Activated CD8-positive, alpha-beta memory T cell treated with anti-CD3 and anti-CD28 coated beads, Interleukin-2, amount 50 U/mL, for 1 hour (primary cell): ENCODE results near the gene CCRL2.
"Not testable (repeated sequence)": the region's sequence is repeated elsewhere in the genome, so short reads cannot be mapped to it uniquely, and the experiment has no call there.

Experiments used
- DNase-seq: peaks from one replicate; pipeline ENCODE4 v3.0.0-alpha.2; 2020; ENCODE audit errors: extremely low read depth

CCRL2 gene

DNA sequence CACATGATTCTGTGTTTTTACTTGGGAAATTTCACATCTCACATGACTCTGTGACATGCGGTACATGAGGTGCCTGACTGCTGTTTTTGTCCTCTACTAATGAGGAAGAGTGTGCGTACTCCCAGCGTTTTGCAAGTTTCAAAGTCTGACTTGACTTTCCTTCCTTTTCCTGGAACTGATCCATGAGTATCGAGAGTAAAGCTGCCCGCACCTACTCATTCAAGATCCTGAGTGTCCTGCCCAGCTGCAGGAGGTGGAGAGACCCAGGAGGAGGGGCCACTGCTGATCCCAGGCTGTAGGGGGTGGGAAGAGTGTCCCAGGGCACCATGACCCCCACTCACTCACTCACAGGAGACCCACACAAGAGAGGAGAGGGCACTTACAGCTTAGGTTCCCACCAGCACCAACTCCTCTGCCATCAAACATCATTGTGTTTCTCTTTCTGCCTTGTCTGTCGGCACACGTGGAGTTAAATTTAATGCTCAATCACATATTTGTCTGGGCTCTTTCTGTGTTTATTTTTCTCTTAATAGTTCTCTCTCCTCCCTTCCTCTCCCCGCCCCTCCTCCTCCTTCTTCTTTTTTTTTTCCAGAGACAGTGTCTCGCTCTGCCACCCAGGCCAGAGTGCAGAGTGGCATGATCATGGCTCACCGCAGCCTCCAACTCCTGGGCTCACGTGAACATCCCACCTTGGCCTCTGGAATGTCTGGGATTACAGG, 1.6 kb upstream of the CCRL2 start:
- DNase-seq = no peak

DNA sequence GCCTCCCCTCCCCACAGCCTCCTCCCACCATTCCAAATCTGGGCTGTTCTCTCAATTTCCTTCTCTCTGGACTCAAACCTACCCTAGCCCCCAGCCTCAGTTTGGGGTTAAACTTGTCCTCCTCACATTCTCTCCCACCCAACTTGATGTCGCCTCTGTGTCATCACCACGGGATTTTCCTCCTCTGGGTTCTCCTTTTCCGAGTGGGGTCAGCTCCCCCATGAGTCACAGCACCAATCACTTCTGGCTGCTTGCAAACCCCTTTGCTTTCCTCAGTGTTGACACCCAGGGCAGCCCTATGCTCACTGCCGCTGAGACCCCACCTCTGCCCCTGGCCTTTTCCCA, 644 bp upstream of the CCRL2 start:
- no peak for DNase-seq

DNA sequence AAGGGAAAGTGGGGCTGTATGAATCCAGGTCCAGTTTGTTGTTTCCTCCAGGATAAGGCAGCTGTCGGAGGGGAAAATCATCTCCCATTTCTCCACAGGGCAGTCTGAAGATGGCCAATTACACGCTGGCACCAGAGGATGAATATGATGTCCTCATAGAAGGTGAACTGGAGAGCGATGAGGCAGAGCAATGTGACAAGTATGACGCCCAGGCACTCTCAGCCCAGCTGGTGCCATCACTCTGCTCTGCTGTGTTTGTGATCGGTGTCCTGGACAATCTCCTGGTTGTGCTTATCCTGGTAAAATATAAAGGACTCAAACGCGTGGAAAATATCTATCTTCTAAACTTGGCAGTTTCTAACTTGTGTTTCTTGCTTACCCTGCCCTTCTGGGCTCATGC, 911 bp downstream of the CCRL2 start:
- DNase-seq = no peak

GRCh38 chr3:46408853-46409252, 1.8 kb downstream of the CCRL2 start:
- DNase-seq = no peak

DNA sequence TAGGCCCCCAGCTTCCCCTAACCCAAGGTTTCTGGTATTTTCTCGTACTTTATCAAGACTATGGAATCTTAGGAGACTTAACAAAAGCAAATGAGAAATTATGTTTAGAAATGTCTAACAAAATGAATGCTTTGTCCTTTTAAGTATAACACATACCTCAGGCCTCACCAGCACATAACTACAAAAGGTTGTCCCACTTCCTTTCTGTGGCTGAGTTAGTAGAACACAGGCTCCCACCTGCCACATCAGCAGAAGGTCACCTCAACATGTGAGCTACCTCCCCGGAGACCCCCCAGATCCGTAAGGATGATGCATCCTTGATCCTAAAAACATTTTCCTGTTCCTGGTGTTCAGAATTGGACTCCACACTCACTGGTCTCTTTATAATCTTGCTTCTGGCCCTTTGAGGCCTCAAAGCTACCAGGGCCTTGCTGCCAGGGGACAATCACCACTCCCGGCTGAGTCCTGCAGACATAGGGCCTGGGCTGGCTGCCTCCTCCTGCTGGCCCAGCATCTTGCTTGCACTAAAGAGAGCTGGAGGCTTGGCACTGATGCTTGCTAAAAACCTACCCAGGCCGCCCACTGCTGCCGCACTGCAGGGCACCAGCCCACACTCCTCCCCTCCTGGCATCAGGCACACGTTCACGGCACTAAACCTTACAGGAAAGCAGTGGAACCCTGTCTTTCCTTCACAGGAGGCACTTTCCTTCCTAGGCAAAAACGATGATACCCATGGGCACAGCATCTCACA, 2.9 kb downstream of the CCRL2 start:
- no peak for DNase-seq

GRCh38 chr3:46410669-46411068, 3.6 kb downstream of the CCRL2 start:
- DNase-seq = no peak

DNA sequence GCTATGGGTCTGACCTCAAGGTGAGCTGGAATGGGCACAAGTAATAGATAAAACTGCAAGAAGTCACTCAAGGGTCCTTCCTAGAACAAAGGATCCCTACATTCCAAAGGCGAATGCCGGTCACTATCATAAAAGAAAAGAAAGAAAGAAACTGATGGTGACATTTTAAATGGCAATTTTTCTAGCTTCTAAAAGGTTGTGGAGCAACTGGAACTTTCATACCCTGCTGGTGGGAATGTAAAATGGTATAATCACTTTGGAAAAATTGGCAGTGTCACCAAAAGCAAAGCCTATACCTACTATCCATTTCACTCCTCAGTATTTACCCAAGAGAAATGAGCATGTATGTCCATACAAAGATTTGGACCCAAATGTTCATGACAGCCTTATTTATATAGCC, 4.2 kb downstream of the CCRL2 start:
- no peak for DNase-seq

GRCh38 chr3:46412786-46413298, 5.8 kb downstream of the CCRL2 start:
- DNase-seq = no peak

- DNase-seq = no peak
These were observed 6.9 kb downstream of the CCRL2 start for GRCh38 chr3:46413951-46414350.

DNA sequence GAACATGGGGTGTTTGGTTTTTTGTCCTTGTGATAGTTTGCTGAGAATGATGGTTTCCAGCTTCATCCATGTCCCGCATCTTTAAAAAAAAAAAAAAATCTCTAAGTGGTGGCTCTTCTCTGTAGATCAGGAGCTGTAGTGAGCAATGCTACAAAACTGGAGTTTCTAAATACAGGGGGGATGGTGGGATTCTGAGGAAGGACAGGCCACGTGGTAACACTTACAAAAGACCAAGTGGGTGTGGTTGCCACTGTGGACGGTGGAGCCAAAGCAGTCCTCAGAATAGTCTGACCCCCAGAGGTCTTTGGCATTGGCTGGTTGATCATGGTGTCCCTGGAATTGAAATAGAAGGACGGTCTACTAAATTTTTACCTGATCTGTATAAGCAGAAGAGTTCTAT, 7.7 kb downstream of the CCRL2 start:
- no peak for DNase-seq

DNA sequence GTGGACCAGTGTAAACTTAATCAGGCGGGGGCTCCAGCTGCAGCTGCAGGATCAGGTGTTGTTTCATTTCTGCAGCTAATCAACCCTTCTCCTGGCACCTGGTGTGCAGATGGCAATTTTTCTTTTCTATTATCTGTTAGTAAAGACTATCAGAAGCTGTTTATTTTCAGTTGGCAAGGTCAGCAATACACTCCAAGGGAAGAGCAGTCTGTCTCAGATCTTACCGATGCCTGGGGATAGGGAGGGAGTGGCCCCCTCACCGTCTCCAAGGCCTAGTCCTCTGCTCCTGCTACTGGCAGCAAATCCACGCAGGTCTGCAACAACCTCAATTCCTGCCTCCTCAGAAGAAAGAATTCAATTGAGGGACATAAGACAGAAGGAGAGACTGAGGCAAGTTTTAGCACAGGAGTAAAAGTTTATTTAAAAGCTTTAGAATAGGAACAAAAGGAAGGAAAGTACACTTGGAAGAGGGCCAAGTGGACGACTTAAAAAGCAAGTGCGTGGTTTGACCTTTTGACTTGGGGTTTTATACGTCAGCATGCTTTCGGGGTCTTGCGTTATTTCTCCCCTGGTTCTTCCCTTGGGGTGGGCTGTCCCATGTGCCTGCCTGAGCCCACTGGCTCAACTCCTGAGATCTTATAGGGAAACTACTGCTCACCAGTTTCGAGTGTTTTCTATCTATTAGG, 9.2 kb downstream of the CCRL2 start:
- no peak for DNase-seq

DNA sequence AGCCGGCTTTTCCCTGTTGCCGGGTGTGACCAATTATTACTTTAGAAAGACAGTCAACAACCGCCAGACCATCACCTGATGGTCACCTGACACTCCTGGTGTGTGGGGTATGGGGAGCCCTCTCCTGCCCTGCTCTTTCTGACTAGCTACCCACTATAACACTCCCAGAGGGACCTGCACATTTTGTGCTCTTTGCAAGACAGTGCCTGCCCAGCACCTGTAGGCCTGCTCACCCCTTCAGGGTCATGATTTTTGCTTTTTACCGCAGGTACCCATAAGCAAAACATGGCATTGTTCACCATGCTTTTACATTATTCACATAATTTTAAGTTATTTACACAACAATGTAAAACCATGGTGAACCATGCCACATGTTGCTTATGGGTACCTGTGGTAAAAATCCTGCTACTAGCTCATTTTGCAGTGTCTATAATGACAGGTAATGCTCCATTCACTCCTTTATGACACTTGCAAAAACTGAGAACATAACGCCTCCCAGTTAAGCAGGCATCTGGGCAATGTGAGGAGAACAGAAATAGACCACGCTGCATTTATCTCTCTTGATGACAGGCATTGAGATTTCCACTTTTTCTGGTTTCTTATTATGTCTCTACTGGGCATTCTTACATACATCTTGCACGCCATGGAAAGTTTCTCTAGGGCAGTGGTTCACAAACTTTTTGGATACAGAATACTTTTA, 9.9 kb downstream of the CCRL2 start:
- no peak for DNase-seq

- no peak for DNase-seq
These were observed 11.0 kb downstream of the CCRL2 start for GRCh38 chr3:46417841-46418611.

DNA sequence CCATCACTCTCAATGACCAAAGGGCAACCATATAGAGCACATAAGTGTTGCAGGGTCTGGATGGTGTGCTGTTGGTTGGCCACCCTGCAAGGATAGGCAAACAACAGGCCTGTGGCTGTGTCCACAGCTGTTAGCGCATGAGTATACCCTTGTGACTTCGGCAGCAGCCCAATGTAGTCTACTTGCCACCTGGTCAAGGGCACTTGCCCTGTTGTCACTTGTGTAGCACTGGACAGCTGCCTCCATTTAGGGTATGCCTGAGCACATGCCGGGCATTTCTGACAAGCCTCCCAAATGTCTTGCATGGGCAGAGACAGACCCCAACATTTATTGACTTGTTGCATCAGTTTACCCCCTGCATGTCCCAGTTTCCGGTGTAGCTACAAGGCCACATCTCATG, 12.8 kb downstream of the CCRL2 start:
- DNase-seq = no peak

DNA sequence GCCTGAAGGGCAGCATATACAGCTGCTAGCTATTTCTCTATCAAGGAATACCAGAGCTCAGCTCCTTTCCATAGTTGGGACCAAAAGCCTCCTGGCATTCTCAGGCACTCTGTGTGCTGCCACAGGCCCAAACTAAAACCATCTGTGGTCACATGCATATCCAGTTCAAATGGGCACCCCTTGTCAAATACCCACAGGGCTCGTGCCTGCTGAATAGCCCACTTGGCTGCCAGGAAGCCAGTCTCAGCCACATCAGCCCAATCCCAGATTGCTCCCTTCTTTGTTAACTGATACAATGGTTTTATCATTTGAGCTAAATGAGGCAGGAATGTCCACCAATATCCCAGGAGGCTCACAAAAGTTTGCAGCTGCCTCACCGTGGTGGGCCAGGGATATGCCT, 13.9 kb downstream of the CCRL2 start:
- DNase-seq = no peak

GRCh38 chr3:46422617-46423016, 15.6 kb downstream of the CCRL2 start:
- DNase-seq = no peak

DNA sequence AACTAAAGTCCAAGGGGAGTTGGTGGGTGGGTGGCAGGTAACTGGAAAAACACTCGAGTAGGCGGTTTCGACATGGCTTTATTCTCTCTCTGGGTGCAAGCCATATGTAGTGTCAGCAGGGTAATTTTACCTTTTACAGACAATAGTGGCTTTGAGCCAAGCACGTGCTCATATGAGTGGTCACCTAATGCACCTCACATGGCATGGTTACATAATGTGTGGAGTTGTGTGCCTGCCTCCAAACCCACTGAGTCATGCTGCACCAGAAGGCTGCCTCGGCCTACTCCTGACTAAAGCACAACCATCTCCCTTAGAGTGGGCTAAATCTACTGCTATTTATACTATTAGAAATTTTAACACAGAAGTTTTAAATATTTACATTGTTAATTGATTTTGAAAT, 16.5 kb downstream of the CCRL2 start:
- DNase-seq = no peak

DNA sequence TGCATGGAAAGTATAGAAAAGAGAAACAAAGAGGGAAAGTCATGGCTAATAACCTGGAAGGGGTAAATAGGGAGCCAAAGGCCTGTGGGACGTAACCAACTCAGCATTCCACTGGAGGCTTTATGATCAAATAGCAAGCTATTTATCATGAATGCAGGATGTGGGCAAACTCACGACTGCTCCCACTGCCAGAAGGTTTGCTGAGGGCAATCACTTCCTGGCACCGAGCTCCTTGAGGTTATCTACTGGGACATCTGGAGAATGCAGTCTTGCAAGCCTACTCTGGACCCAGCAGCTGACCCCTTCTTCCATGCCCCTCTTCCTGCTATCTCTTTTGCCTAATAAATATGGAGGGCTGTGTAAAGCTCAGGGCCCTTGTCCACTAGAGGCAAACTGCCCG, 19.4 kb downstream of the CCRL2 start:
- not testable (repeated sequence) for DNase-seq

GRCh38 chr3:46427404-46427803, 20.3 kb downstream of the CCRL2 start:
- DNase-seq = not testable (repeated sequence)

DNA sequence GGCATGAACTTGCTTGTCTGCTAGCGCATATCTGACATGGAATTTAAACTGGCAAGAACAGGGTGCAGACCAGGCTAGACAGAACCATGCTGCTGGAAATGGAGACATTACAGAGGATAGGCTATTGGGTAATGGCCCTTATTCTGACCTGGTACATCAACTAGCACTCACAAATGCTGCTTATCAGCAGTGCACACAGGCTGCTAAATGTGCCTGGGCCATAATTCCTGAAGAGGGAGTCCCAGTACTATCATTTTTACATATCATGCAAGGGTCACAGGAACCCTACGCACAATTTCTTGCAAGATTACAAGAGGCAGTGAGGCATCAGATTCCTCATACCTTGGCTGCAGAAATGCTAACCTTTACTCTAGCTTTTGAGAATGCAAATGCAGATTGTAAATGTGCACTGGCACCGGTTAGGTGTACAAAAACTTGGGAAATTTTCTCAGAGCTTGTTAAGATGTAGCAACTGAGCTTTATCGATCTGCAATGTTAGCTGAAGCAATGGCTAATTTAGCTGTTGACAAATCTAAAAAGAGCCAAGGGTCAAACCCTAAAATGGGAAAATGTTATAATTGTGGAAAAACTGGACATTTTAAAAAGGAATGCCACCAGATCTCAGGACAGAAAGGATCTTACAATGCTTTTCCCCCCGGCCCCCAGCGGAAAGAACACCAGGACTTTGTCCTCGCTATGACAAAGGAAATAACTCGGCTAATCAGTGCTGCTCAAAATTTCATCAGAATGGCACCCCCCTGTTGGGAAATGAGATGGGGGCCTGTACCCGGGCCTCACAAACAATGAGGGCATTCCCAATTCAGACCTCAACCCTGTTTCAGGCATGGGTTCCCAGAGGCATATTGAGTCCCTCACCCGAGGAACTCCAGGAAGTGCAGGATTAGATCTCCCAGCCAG, 21.1 kb downstream of the CCRL2 start:
- DNase-seq = no peak
